ENCODE results near the gene OPN4.

GRCh38 chr10:86715836-86716235 is 61.5 kb downstream of the OPN4 start:
- no peak for TF ChIP-seq CTCF (IDR thresholded peaks at IDR 0.05 in 8 of 11, conservative IDR thresholded peaks at IDR 0.05 in 3 of 11)
- TF ChIP-seq POLR2AphosphoS5 (IDR thresholded peaks at IDR 0.05): no peak
- TF ChIP-seq POLR2A (IDR thresholded peaks at IDR 0.05): no peak
